ENCODE data around the gene CES4A.

GRCh38 chr16:67034487-67034886 lies 46.1 kb downstream of the CES4A start:
- no peak for TF ChIP-seq POLR2AphosphoS5 (IDR thresholded peaks at IDR 0.05; ENCODE audit: low read depth, low read length)
- no peak for TF ChIP-seq POLR2A (IDR thresholded peaks at IDR 0.05; ENCODE audit: low read depth, low read length)

Data from GM12892 (cell line).